ENCODE data around the gene ZNF23. TPM values are rescaled to one million over a fixed set of nuclear protein-coding genes. Genes with fewer than 3 reads are reported as not detected.
"Not testable (repeated sequence)": the region's sequence is repeated elsewhere in the genome, so short reads cannot be mapped to it uniquely, and the experiment has no call there.

The ZNF23 gene
- 4.9 and 5.6 TPM in 2 replicates for total RNA-seq

- intact Hi-C loops (cut with micrococcal nuclease), result loop anchor here (1.0 to 10.0 kb wide), 4 partner anchors 22 to 630 kb away; partner anchors contain the start of genes CMTR2, DHX38 and TXNL4B
These were observed at the start of gene ZNF23 for GRCh38 chr16:71461686-71462648. Gene ZNF23 (minus strand): TSS chr16:71462247. CDS start chr16:71456796, 5,451 bp downstream.

- intact Hi-C loops (cut with micrococcal nuclease), result no loop called here
These were observed 45.0 kb upstream of the ZNF23 start for GRCh38 chr16:71507061-71507460.

GRCh38 chr16:71504901-71505300 lies 42.9 kb upstream of the ZNF23 start:
- intact Hi-C loops (cut with micrococcal nuclease), result no loop called here

GRCh38 chr16:71504051-71504450 lies 42.0 kb upstream of the ZNF23 start:
- intact Hi-C loops (cut with micrococcal nuclease), result not testable (repeated sequence)

- intact Hi-C loops (cut with micrococcal nuclease), result no loop called here
These were observed 39.5 kb upstream of the ZNF23 start for GRCh38 chr16:71501547-71501946.

- intact Hi-C loops (cut with micrococcal nuclease), result no loop called here
These were observed 38.9 kb upstream of the ZNF23 start for GRCh38 chr16:71500964-71501363.

- intact Hi-C loops (cut with micrococcal nuclease), result loop anchor here (1.0 kb wide), 1 partner anchor 88 kb away; no protein-coding TSS in a partner anchor
These were observed 37.8 kb upstream of the ZNF23 start for GRCh38 chr16:71499775-71500364.

- intact Hi-C loops (cut with micrococcal nuclease), result no loop called here
These were observed 36.0 kb upstream of the ZNF23 start for GRCh38 chr16:71498031-71498430.

- intact Hi-C loops (cut with micrococcal nuclease), result no loop called here
These were observed 31.2 kb upstream of the ZNF23 start for GRCh38 chr16:71493213-71493612.

- intact Hi-C loops (cut with micrococcal nuclease), result no loop called here
These were observed 30.7 kb upstream of the ZNF23 start for GRCh38 chr16:71492786-71493185.

- intact Hi-C loops (cut with micrococcal nuclease), result no loop called here
These were observed 29.0 kb upstream of the ZNF23 start for GRCh38 chr16:71491054-71491453.

GRCh38 chr16:71490361-71490760 lies 28.3 kb upstream of the ZNF23 start:
- intact Hi-C loops (cut with micrococcal nuclease), result no loop called here

- intact Hi-C loops (cut with micrococcal nuclease), result no loop called here
These were observed 27.1 kb upstream of the ZNF23 start, which contains the start of gene ZNF19 for GRCh38 chr16:71489122-71489521. Gene ZNF19 (minus strand): TSS chr16:71489324. CDS start chr16:71482114, 7,210 bp downstream.

GRCh38 chr16:71484006-71484893 lies 22.2 kb upstream of the ZNF23 start:
- intact Hi-C loops (cut with micrococcal nuclease), result loop anchor here (1.0 kb wide), 1 partner anchor 22 kb away; the partner anchor contains the start of gene ZNF23

GRCh38 chr16:71482569-71482968 lies 20.5 kb upstream of the ZNF23 start:
- intact Hi-C loops (cut with micrococcal nuclease), result no loop called here

GRCh38 chr16:71480956-71481355 lies 18.9 kb upstream of the ZNF23 start:
- intact Hi-C loops (cut with micrococcal nuclease), result no loop called here

GRCh38 chr16:71479420-71479819 lies 17.4 kb upstream of the ZNF23 start:
- intact Hi-C loops (cut with micrococcal nuclease), result no loop called here

- intact Hi-C loops (cut with micrococcal nuclease), result no loop called here
These were observed 14.5 kb upstream of the ZNF23 start for GRCh38 chr16:71476457-71477124.

- intact Hi-C loops (cut with micrococcal nuclease), result no loop called here
These were observed 12.8 kb upstream of the ZNF23 start for GRCh38 chr16:71474864-71475263.

GRCh38 chr16:71473891-71474290 lies 11.8 kb upstream of the ZNF23 start:
- intact Hi-C loops (cut with micrococcal nuclease), result no loop called here

GRCh38 chr16:71472931-71473330 lies 10.9 kb upstream of the ZNF23 start:
- intact Hi-C loops (cut with micrococcal nuclease), result no loop called here
